ENCODE data around the gene LMF2.

Gene LMF2

DNA sequence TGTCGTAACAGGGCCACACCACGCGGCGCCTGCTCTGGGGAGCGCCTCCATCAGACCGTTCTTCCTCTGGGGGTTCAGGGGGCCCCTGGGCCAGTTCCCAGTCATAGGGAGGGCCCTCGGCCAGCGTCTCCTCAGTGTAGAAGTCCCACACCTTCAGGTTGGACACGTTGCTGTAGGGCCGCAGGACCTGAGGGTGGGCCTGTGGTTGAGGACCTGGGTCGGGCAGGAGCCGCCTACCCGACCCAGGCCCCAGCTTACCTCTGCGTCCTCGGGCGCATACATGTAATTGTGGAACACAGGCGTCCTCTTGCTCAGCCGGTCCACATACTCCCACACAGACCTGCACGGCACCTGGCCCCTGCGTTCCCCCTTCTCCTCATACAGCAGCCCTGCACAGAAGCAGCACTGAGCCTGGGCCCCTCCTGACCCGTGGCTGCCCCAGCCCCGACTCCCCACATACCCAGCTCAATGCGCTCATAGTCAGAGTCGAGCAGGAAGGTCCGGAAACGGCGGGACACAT is 52.9 kb downstream of the LMF2 start:
- Mint-ChIP-seq H3K9me3 (no peaks in the 10 kb centered on the region), H3K4me3 (no peak overlapping the region), H3K27ac (no peak overlapping the region), H3K27me3 (ENCODE audit: low read depth) (no peaks in the 10 kb centered on the region), H3K4me1 (ENCODE audit: low read depth) (peaks cover 7% of the 10 kb centered on the region), H3K36me3 (ENCODE audit: low read depth) (peaks cover 38% of the 10 kb centered on the region)

All from T-helper 1 cell treated with Interleukin-12 subunit alpha and Interleukin-12 subunit beta and Interleukin-4 antibody, amounts not matched to agents 30 μg/mL and 1 μg/mL, for 36 hours (primary cell).